GM12891 (cell line): ENCODE results near the gene PANX3.

Experiments used
- DNase-seq: peaks from one replicate; pipeline ENCODE4 v3.0.0; 2011; ENCODE audit warnings: low spot score; ENCODE audit not compliant: insufficient read length
- FAIRE-seq: peaks from 2 replicates; lab custom pipeline; 2011; peaks lifted over from hg19 to GRCh38; lab: Jason Lieb, UNC
- PAX5 ChIP-seq: IDR thresholded peaks from 2 replicates; pipeline ENCODE4 v1.6.1; 2011; ENCODE audit warnings: low read length, moderate library complexity, mild to moderate bottlenecking; ENCODE audit not compliant: insufficient read depth, severe bottlenecking
- POLR2A ChIP-seq: IDR thresholded peaks from 2 replicates; pipeline ENCODE4 v1.6.1; 2011; ENCODE audit warnings: low read depth, low read length, control low read depth
- POLR2AphosphoS5 ChIP-seq: IDR thresholded peaks from 2 replicates; pipeline ENCODE4 v1.6.1; 2011; ENCODE audit warnings: low read depth, low read length, control low read depth
- POU2F2 ChIP-seq: IDR thresholded peaks from 2 replicates; pipeline ENCODE4 v1.6.1; 2011; ENCODE audit warnings: low read depth, mild to moderate bottlenecking, control low read depth, low read length, moderate library complexity
- SPI1 ChIP-seq: IDR thresholded peaks from 2 replicates; pipeline ENCODE4 v1.6.1; 2011; ENCODE audit warnings: low read depth, low read length, control low read depth
- TAF1 ChIP-seq: IDR thresholded peaks from 2 replicates; pipeline ENCODE4 v1.6.1; 2011; ENCODE audit warnings: low read depth, low read length, control low read depth

The PANX3 gene

GRCh38 chr11:124635932-124636331, 24.7 kb downstream of the PANX3 start:
- DNase-seq (no peak), FAIRE-seq (no peak)
- TF ChIP-seq SPI1 = no peak
- TF ChIP-seq POLR2AphosphoS5 = no peak
- no peak for TF ChIP-seq PAX5
- no peak for TF ChIP-seq POLR2A
- no peak for TF ChIP-seq POU2F2
- TF ChIP-seq TAF1 = no peak

GRCh38 chr11:124638500-124638899, 27.3 kb downstream of the PANX3 start:
- no peak for TF ChIP-seq TAF1
- TF ChIP-seq POLR2AphosphoS5 = no peak
- TF ChIP-seq PAX5 = no peak
- TF ChIP-seq SPI1 = no peak
- TF ChIP-seq POLR2A = no peak
- TF ChIP-seq POU2F2 = no peak
- no peak for FAIRE-seq
- DNase-seq = no peak

GRCh38 chr11:124639186-124639585, 28.0 kb downstream of the PANX3 start:
- DNase-seq (no peak), FAIRE-seq (no peak)
- TF ChIP-seq POU2F2 = no peak
- no peak for TF ChIP-seq POLR2AphosphoS5
- no peak for TF ChIP-seq POLR2A
- TF ChIP-seq TAF1 = no peak
- TF ChIP-seq PAX5 = no peak
- TF ChIP-seq SPI1 = no peak

- DNase-seq = no peak
- no peak for FAIRE-seq
- TF ChIP-seq SPI1 (no peak), TAF1 (no peak), POLR2A (no peak), POLR2AphosphoS5 (no peak)
Measured at GRCh38 chr11:124640666-124641065, 29.4 kb downstream of the PANX3 start.

- DNase-seq (no peak), FAIRE-seq (no peak)
- TF ChIP-seq PAX5 = no peak
- no peak for TF ChIP-seq SPI1
- no peak for TF ChIP-seq POLR2AphosphoS5
- no peak for TF ChIP-seq TAF1
- TF ChIP-seq POLR2A = no peak
- no peak for TF ChIP-seq POU2F2
Measured at GRCh38 chr11:124642628-124643027, 31.4 kb downstream of the PANX3 start.

- DNase-seq (no peak), FAIRE-seq (peak; percentile 9)
- TF ChIP-seq POU2F2 = no peak
- no peak for TF ChIP-seq TAF1
- no peak for TF ChIP-seq POLR2AphosphoS5
- TF ChIP-seq SPI1 = no peak
- TF ChIP-seq POLR2A = no peak
- TF ChIP-seq PAX5 = no peak
Measured at GRCh38 chr11:124643042-124643604, 31.9 kb downstream of the PANX3 start.

- DNase-seq (no peak), FAIRE-seq (peak; percentile 48)
- TF ChIP-seq POLR2AphosphoS5 = no peak
- no peak for TF ChIP-seq SPI1
Measured at GRCh38 chr11:124643605-124644425, 32.6 kb downstream of the PANX3 start.

- no peak for TF ChIP-seq POLR2AphosphoS5
- peak; percentile 81 for TF ChIP-seq SPI1
- FAIRE-seq (peak; percentile 78), DNase-seq (no peak)
Measured at GRCh38 chr11:124644426-124645280, 33.4 kb downstream of the PANX3 start.

- DNase-seq = no peak
- no peak for TF ChIP-seq POLR2A
- TF ChIP-seq SPI1 = peak; percentile 59
- no peak for TF ChIP-seq POLR2AphosphoS5
- TF ChIP-seq POU2F2 = no peak
Measured at GRCh38 chr11:124646148-124646547, 34.9 kb downstream of the PANX3 start.

GRCh38 chr11:124648610-124649009, 37.4 kb downstream of the PANX3 start:
- DNase-seq = no peak
- TF ChIP-seq POLR2AphosphoS5 = no peak
- TF ChIP-seq POU2F2 = no peak
- no peak for TF ChIP-seq PAX5
- no peak for TF ChIP-seq TAF1
- TF ChIP-seq POLR2A = no peak
- no peak for TF ChIP-seq SPI1
- no peak for FAIRE-seq

More at GRCh38 chr11:124646148-124646547, 34.9 kb downstream of the PANX3 start:
- FAIRE-seq = peak; percentile 74
